MM.1S (cell line): ENCODE measurements around the gene ADCY2.

Experiments
- DNase-seq: peaks from one replicate; pipeline ENCODE4 v3.0.0-alpha.2; 2015
- H2AFZ ChIP-seq: fragments of 300-600 bp; sonication (generic); 2 replicates; pipeline ENCODE4 v1.6.0; 2016; ENCODE audit warnings: antibody characterized with exemption, low read length
- H3F3A ChIP-seq: fragments of 300-600 bp; sonication (generic); 2 replicates; pipeline ENCODE4 v1.6.1; 2016; ENCODE audit warnings: mild to moderate bottlenecking, antibody characterized with exemption, low read length, moderate library complexity, mixed read lengths; ENCODE audit not compliant: insufficient read depth
- H3K27ac ChIP-seq: fragments of 300-600 bp; sonication (generic); 2 replicates; pipeline ENCODE4 v1.5.1; 2016; ENCODE audit warnings: mild to moderate bottlenecking, low read length
- H3K27me3 ChIP-seq: fragments of 300-600 bp; sonication (generic); replicated peaks from 2 replicates; pipeline ENCODE4 v1.6.0; 2016; ENCODE audit warnings: low read length; ENCODE audit not compliant: insufficient read depth
- H3K36me3 ChIP-seq: fragments of 300-600 bp; sonication (generic); replicated peaks from 2 replicates; pipeline ENCODE4 v1.6.1; 2016; ENCODE audit warnings: mild to moderate bottlenecking, low read length, mixed read lengths; ENCODE audit not compliant: insufficient read depth
- H3K4me1 ChIP-seq: fragments of 300-600 bp; sonication (generic); 2 replicates; pipeline ENCODE4 v1.6.1; 2016; ENCODE audit warnings: low read length, mixed read lengths
- H3K4me2 ChIP-seq: fragments of 300-600 bp; sonication (generic); 2 replicates; pipeline ENCODE4 v1.6.0; 2016; ENCODE audit warnings: low read depth, low read length
- H3K4me3 ChIP-seq: fragments of 300-600 bp; sonication (generic); 2 replicates; pipeline ENCODE4 v1.5.1; 2016; ENCODE audit warnings: low read length, mixed read lengths
- H3K79me2 ChIP-seq: fragments of 300-600 bp; sonication (generic); 2 replicates; pipeline ENCODE4 v1.6.1; 2016; ENCODE audit warnings: mixed run types, low read length, mixed read lengths
- H3K9ac ChIP-seq: fragments of 300-600 bp; sonication (generic); 2 replicates; pipeline ENCODE4 v1.6.1; 2016; ENCODE audit warnings: low read length, mixed read lengths
- H3K9me2 ChIP-seq: fragments of 300-600 bp; sonication (generic); replicated peaks from 2 replicates; pipeline ENCODE4 v1.6.1; 2016; ENCODE audit warnings: mild to moderate bottlenecking, low read length, mixed read lengths; ENCODE audit not compliant: insufficient read depth
- H3K9me3 ChIP-seq: fragments of 300-600 bp; sonication (generic); replicated peaks from 2 replicates; pipeline ENCODE4 v1.6.1; 2016; ENCODE audit warnings: mild to moderate bottlenecking, low read length, mixed read lengths; ENCODE audit not compliant: insufficient read depth
- H4K20me1 ChIP-seq: fragments of 300-600 bp; sonication (generic); 2 replicates; pipeline ENCODE4 v1.6.1; 2016; ENCODE audit warnings: mild to moderate bottlenecking, low read length, moderate library complexity, mixed read lengths; ENCODE audit not compliant: insufficient read depth
- EZH2 ChIP-seq: fragments of 300-600 bp; sonication (generic); optimal IDR thresholded peaks from 2 replicates; pipeline ENCODE3; 2017; ENCODE audit warnings: low read depth, mild to moderate bottlenecking, antibody characterized with exemption, low read length, mixed read lengths
- EZH2phosphoT487 ChIP-seq: fragments of 300-600 bp; sonication (generic); IDR thresholded peaks from 2 replicates; pipeline ENCODE4 v1.6.1; 2018; ENCODE audit warnings: antibody characterized with exemption, low read length
- TF ChIP-seq, protein P1 (sequence below): fragments of 300-600 bp; sonication (generic); IDR thresholded peaks from 2 replicates; pipeline ENCODE4 v1.5.1; 2016; ENCODE audit warnings: antibody characterized with exemption, low read length, mixed read lengths

ADCY2 gene

DNA sequence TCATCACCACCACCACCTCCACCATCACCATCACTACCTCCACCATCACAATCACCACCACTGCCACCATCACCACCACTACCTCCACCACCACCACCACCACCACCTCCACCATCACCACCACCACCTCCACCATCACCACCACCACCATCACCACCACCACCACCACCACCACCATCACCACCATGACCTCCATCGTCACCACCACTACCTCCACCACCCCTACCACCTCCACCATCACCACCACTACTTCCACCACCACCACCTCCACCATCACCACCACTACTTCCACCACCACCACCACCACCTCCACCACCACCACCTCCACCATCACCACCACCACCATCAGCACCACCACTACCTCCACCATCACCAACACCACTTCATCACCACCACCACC lies 23.5 kb upstream of the ADCY2 start:
- H3K9ac ChIP-seq = no peak overlapping the region
- no peak overlapping the region for H3K27ac ChIP-seq
- no peaks in the 10 kb centered on the region for H3F3A ChIP-seq
- no peaks in the 10 kb centered on the region for H3K9me2 ChIP-seq
- H2AFZ ChIP-seq = no peak overlapping the region
- H3K4me1 ChIP-seq = no peaks in the 10 kb centered on the region
- H3K79me2 ChIP-seq = no peaks in the 10 kb centered on the region
- no peaks in the 10 kb centered on the region for H3K27me3 ChIP-seq
- no peaks in the 10 kb centered on the region for H4K20me1 ChIP-seq
- no peak overlapping the region for H3K4me2 ChIP-seq
- TF ChIP-seq, protein P1, sequence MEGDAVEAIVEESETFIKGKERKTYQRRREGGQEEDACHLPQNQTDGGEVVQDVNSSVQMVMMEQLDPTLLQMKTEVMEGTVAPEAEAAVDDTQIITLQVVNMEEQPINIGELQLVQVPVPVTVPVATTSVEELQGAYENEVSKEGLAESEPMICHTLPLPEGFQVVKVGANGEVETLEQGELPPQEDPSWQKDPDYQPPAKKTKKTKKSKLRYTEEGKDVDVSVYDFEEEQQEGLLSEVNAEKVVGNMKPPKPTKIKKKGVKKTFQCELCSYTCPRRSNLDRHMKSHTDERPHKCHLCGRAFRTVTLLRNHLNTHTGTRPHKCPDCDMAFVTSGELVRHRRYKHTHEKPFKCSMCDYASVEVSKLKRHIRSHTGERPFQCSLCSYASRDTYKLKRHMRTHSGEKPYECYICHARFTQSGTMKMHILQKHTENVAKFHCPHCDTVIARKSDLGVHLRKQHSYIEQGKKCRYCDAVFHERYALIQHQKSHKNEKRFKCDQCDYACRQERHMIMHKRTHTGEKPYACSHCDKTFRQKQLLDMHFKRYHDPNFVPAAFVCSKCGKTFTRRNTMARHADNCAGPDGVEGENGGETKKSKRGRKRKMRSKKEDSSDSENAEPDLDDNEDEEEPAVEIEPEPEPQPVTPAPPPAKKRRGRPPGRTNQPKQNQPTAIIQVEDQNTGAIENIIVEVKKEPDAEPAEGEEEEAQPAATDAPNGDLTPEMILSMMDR = no peak
- TF ChIP-seq EZH2phosphoT487 = no peak
- no peak for TF ChIP-seq EZH2
- no peaks in the 10 kb centered on the region for H3K9me3 ChIP-seq
- no peak for DNase-seq
- H3K36me3 ChIP-seq = no peaks in the 10 kb centered on the region
- no peak overlapping the region for H3K4me3 ChIP-seq

DNA sequence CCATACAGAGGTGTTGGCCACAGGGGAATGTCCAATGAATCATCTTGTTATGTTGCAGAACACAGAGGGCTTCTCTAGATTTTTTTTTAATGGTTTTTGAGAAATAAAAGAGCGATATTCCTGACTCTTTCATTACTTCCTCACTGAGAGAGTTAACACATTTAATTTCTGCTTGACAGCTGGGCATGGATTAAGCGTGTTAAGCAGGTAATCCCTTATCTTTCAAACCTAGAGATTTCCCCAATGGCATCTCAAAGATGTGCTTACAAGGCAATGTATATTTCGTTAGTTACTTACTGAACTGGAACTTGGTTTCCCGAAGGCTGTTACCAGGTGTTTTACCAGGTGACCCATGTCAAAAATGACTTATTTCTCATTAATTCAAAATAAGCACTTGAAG lies 21.8 kb upstream of the ADCY2 start:
- Histone ChIP-seq H3K9me3 (no peaks in the 10 kb centered on the region), H3K9me2 (no peaks in the 10 kb centered on the region), H3K36me3 (no peaks in the 10 kb centered on the region), H3K4me2 (no peak overlapping the region), H3K9ac (no peak overlapping the region), H3K27me3 (no peaks in the 10 kb centered on the region), H3F3A (no peaks in the 10 kb centered on the region), H3K79me2 (no peaks in the 10 kb centered on the region), H3K4me1 (no peaks in the 10 kb centered on the region), H3K4me3 (no peak overlapping the region), H3K27ac (no peak overlapping the region), H2AFZ (no peak overlapping the region), H4K20me1 (no peaks in the 10 kb centered on the region)
- DNase-seq = no peak
- TF ChIP-seq EZH2phosphoT487 = no peak
- no peak for TF ChIP-seq EZH2
- TF ChIP-seq, protein P1 = no peak

DNA sequence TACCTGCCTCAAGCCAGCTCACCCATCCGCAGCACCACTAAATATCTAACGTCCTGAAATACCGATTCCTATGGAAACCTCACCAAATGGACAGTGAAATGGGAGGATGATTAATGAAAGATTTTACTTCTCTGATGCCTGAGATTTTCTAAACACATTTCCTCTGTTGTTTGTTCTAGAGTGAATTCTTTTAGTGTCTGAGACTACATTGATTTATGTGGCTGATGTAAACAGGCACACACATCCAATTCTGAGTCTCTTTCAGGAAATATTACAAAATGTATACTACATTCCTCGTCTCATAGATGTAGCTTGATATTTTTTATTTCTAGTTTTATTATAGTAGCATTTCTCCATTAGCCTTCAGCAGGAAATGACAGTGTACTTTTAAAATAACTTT lies 20.5 kb upstream of the ADCY2 start:
- H3K9ac ChIP-seq = no peak overlapping the region
- no peaks in the 10 kb centered on the region for H3K9me2 ChIP-seq
- no peaks in the 10 kb centered on the region for H3F3A ChIP-seq
- H2AFZ ChIP-seq = no peak overlapping the region
- no peak for DNase-seq
- H3K27ac ChIP-seq = no peak overlapping the region
- H3K36me3 ChIP-seq = no peaks in the 10 kb centered on the region
- no peaks in the 10 kb centered on the region for H3K79me2 ChIP-seq
- H3K4me2 ChIP-seq = no peak overlapping the region
- no peak overlapping the region for H3K4me3 ChIP-seq
- TF ChIP-seq EZH2 = no peak
- TF ChIP-seq, protein P1 = no peak
- TF ChIP-seq EZH2phosphoT487 = no peak
- H3K27me3 ChIP-seq = no peaks in the 10 kb centered on the region
- no peaks in the 10 kb centered on the region for H3K9me3 ChIP-seq
- no peaks in the 10 kb centered on the region for H3K4me1 ChIP-seq
- no peaks in the 10 kb centered on the region for H4K20me1 ChIP-seq
